HG03558 (cell line): ENCODE results near the gene RICTOR.
A peak's percentile ranks its signal among the peaks of the same experiment; 100 is the strongest.

Experiments used
- ATAC-seq: cut with Tn5 transposase; IDR thresholded peaks from one replicate; pipeline ENCODE4 v1.9.1; 2021; ENCODE audit warnings: moderate number of reproducible peaks; ENCODE audit not compliant: unreplicated experiment; ENCODE audit errors: extremely low read depth

RICTOR gene, protein sequence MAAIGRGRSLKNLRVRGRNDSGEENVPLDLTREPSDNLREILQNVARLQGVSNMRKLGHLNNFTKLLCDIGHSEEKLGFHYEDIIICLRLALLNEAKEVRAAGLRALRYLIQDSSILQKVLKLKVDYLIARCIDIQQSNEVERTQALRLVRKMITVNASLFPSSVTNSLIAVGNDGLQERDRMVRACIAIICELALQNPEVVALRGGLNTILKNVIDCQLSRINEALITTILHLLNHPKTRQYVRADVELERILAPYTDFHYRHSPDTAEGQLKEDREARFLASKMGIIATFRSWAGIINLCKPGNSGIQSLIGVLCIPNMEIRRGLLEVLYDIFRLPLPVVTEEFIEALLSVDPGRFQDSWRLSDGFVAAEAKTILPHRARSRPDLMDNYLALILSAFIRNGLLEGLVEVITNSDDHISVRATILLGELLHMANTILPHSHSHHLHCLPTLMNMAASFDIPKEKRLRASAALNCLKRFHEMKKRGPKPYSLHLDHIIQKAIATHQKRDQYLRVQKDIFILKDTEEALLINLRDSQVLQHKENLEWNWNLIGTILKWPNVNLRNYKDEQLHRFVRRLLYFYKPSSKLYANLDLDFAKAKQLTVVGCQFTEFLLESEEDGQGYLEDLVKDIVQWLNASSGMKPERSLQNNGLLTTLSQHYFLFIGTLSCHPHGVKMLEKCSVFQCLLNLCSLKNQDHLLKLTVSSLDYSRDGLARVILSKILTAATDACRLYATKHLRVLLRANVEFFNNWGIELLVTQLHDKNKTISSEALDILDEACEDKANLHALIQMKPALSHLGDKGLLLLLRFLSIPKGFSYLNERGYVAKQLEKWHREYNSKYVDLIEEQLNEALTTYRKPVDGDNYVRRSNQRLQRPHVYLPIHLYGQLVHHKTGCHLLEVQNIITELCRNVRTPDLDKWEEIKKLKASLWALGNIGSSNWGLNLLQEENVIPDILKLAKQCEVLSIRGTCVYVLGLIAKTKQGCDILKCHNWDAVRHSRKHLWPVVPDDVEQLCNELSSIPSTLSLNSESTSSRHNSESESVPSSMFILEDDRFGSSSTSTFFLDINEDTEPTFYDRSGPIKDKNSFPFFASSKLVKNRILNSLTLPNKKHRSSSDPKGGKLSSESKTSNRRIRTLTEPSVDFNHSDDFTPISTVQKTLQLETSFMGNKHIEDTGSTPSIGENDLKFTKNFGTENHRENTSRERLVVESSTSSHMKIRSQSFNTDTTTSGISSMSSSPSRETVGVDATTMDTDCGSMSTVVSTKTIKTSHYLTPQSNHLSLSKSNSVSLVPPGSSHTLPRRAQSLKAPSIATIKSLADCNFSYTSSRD (N-terminal part only)

DNA sequence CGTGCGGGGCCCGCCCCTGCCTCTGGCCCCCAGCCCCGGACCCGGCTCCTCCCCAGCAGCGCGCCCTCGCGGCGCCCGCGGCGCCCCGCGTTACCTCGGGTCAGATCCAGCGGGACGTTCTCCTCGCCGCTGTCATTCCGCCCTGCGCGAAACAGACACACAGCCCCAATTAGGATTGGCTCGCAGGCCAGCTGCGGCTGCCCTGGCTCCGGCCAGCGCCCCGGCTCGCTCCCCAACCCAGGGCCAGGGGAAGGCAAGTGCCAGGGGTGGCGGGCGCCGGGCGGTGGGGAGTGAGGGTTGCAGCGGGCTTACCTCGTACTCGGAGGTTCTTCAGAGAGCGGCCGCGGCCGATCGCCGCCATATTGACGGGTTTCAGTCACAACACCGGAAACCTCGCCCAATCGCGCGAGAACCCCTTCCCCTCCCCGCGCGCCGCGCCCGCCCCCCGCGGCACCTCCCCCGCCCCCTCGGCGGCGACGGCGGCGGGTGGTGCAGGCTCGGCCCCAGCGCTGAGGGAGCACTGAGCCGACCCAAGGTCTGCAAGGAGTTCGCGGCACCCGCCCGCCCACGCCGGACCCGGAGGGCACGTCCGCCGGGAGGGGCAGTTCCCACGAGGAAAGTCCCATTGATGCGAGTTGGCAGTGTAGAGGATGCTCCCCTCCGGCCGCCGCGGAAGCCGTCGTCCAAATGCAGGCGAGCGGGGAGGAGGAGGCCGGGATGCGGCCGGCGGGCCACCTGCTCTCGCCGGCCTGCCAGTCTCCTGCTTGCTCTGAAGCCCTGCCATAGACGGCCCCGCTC is at the start of gene RICTOR:
TSS of gene RICTOR (minus strand) at position 383 of the 798 bp plus-strand sequence. CDS start at position 361, 22 bp downstream.
- ATAC-seq = peak; percentile 44

DNA sequence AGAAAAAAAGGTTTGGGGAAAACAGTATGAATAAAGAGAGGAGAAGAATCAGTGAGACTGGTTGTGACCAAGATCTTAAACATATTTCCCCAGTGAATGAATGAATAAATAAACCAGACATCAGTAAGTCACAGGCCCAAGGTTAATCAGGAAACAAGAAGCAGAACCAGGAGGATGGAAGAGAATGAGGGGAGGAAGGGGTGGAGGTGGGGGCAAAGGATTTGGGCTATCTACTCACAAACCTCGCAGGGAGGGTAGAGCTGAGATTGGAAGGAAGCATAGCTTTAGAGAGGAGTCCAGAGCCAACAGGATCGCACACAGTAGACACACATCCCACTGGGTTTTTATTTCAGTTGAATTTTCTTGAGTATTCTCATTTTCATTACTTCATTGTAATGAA is 47.7 kb upstream of the RICTOR start:
- no peak for ATAC-seq

DNA sequence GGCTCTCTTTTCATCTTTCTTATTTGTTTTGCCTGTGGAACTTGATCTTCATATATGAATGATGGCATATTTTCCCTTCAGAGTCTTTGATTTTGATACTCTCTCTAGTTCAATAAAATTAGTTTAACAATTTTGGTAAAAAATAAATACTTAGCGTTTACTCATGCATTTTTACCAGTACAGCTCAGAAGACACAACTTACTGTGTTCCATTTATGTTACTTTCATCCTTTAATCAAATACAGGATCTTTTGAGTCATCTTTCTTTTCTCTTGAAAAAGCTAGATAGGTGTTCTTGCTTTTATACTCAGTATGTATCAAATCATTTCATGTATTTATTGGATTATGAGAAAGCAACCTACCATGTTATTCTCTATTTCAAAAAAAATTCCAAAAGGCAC is 47.1 kb upstream of the RICTOR start:
- ATAC-seq = no peak

DNA sequence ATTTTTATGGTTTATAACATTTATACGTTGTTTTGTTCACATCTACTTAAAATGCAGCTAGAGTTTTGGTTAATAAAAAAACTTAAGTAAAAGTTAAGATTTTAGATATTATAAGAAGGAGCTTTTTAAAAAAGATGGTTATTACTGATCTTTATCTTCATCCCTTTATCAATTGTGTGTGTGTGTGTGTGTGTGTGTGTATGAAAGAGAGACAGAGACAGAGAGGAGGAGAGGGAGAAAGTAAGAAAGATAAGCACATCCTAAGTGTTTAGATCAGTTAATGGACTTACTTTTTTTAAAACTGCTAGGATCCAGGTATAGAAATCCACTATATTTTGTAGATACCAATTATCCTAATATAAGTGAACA is 45.8 kb upstream of the RICTOR start:
- no peak for ATAC-seq

DNA sequence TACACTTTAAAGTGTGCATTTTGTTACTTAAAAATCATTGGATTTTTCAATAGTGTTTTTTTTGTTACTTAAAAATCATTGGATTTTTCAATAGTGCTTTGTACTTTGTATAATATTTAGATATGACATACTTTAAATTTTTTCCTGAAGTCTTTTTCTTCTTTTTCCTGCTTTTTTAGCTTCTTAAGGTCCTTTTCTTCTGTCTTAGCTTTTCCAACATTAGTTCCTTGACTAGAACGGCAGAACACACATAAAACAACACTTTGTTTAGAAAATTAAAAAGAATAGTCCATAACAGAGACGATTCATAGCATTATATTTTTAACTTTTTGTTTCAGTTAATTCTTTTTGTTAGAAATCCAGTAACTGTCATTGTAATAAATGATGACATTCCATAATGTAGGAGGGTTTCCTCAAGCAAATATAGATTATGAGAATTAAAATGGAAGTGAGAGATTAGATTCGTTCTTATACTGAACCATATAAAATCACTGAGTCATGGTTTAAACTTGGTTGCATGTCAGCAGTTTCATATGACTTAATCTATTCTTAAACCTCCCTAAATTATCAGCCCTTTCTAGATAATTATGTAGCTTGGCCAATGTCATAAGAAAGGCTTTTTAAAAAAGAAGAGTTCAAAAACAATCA is 45.3 kb upstream of the RICTOR start:
- no peak for ATAC-seq

DNA sequence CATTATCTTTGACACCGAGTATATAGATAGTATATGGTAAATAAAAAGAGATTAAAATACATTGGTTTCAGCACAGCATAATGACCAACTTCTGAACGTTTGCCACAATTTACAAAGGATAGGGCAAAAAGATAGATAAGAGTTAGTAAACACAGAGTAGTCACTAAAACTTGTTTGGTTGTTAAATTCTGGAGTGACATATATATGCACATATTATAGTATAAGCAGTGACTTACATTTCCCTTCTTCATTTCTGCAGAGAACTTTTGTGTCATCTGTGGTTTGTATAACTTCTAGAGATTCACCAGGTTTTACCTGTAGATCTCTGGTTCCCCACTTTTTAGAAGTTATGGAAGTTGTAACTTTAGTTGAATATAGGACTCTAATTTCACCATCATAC is 44.4 kb upstream of the RICTOR start:
- no peak for ATAC-seq

DNA sequence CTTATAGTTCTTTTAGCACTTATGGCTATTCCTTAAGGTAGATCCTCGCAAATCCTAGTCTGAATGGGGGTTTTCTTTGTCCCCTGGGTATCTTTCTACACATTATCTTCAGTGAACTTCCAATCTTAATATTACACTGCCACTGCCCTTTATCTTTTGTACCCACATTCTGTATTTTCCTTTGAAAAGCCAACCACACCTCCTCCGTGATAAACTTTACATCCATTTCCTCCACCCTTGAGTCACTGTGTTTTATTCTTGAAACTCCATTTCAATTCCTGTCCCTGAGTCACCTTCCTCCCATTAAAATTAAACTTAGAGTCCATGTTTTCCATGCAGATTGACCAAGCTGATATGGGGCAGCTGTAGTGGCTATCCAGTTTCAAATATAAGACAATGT is 43.2 kb upstream of the RICTOR start:
- no peak for ATAC-seq

DNA sequence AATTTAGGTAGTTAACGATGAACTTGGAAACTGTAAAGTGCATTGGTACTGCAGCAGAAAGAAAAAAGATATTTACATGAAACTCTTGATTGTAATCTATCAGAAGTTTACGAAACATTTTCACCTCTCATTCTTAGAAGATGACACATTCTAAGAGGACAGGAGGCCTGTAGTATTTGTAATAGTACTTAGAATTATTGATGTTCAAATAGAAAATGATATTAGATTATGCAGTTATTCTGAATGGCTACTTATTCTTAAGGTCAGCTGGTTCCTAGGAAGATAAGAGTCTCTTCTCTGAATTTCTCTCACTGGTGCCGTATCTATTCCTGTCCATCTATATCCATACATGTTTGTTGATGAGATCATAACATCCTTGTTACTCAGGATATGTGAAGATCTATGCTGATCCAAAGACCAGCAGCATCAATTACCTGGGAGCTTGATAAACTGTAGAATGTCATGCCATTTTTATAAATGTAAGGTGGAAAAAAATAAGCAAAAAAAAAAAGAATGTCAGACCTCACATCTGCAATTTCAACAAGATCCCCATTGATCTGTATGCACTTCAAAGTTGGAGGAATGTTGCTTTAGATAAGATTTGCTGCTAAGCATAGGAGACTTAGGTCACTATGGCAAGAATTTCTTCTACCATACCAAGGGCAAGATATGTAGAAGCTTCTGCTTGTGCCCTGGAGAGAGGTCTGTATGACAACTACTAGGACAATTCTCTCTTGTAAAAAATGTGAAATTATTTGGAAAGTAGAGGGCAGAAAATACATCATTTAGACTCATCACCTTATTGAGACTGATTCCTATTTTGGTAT is 42.4 kb upstream of the RICTOR start:
- ATAC-seq = no peak

DNA sequence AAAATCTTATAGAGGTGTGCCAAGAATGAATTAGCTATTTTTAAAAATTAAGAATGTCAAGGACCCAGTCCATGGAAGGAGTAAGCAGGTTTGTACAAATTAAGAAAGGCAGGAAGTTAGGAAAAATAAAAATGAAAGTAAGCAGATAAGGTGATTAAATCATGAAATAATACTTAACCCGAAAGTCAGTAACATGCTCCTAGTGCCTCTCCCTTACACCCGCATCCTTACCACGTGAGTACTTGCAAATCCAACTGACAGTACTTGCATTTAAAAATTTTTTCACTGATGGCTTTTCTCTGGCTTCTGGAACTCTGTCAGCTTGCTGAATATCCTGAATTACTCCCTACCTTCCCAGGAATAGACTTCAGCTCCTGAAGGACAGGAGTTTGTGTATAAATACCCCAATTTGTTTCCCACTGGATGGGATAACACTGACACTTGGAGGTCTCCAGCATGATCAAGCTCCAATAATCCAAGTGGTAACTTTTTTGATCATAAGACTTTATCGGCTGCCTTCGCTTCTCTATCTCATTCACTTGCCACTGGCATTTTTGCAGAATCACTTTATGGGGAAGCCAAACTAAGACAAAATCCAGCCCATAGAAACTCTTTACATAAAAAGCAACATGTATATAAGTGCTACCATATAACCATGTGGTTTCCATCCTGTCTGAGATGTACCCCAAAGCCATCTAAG is 41.6 kb upstream of the RICTOR start:
- no peak for ATAC-seq

DNA sequence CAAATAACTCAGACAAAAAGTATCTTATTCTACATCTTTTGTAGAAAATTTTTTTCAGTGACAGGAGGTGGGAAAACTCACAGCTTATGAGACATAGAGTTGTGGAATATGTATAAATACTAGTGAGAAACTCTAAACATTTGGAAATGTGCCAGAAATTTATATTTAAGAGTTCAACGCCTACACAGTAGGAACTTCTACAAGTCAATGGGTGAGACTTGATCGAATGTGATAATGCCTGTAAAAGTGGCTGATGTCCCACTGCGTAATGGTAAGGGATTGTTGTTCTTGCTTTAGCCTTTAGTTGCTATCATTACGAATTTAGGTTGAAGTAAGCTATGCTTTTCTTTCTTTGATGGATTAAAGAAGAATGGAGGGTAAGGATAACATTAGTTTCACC is 40.0 kb upstream of the RICTOR start:
- ATAC-seq = no peak

DNA sequence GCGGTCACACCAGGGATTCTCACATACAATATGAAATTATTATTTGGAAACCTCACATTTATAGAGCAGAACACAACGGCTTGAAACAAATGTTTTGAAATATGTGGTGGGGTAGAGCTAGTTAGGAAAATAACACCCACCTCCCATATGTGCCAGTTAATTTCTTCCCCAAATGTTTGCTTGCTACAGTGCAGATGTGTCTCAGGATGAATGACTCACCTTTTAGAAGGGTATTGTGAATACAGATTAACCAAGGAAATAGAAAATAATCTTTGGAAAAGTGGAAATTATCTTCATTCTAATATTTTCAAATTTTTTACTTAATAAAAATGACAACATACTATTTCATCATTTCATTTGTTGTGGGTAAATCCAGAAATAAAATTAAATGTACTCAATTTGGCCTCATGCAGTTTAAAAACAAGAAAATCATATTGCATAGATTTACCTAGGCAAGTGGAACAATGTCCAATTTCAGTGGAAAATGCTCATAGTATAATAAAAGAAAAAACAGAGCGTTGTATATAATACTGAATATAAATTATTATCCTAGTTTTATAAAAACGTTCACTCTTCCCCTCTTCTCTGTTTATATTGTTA is 39.3 kb upstream of the RICTOR start:
- ATAC-seq = no peak

DNA sequence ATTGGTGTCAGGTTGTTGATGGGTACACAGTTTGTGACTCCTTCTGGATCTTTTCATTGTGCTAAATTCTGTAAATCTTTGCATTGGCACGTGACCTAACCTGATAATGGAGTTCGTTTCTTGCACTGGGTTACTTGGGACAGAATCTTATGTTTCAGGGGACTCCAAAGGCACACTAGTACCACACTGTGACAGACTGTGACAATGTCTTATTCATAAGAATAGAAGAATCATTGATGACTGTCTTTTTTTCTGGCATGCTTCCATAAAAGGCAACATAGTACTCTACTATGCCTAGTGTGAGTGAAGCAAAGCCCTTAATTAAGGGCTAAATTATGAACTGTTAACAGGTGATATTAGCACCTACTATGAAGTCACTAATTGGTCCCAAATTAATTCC is 35.4 kb upstream of the RICTOR start:
- ATAC-seq = no peak

DNA sequence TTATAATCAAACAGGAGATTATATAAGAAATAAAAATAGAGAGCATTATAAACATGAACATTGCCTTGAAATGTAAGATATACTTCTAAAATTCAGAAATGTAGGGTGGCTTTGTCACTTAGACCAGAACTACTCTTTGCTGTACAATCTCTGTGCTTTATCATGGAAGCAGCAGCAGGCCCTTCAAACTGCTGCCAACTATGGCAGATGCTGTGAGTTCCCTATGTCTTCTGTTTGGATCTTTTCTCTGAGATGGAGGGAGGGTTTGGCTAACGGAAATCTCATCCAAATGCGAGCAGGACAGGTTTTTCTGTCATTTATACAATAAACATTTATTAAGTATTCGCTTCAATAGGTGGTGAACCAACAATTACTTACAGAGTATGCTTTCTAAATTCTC is 34.8 kb upstream of the RICTOR start:
- ATAC-seq = no peak

DNA sequence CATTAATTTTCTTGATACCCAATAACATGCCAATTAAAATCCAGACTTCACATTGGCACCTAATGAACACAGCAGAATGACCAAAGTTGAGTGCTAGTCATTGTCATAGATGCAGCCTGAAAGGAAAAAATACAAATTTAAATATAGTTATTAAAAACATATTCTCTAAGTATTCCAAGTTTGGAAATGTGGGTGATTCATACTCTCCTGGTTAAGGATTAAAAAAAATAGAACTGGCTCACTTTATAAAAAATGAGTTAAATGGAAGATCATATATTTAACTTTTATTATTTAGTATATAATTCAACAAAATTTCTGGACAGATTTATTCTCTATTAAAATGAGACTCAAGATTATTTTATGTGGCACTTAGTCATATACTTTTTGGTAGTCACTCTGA is 33.2 kb upstream of the RICTOR start:
- no peak for ATAC-seq

DNA sequence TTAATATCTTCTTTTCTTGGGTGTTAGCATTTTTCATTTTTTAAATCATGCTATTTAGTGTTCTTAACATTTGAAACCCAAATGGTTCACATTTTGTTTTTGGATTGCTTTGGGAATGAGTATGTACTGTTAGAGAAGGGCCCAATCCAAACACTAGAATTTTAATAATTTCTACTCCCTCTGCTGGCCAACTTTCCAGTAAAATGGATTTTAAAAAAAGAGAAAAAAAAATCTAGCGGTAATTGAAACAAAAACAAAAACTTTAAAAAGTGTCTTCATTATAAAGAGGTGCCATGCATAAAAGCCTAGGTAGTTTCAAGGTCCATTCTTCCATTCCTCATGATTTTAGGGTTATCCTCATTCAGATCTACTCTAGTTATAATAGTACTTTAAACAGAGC is 32.1 kb upstream of the RICTOR start:
- ATAC-seq = no peak

DNA sequence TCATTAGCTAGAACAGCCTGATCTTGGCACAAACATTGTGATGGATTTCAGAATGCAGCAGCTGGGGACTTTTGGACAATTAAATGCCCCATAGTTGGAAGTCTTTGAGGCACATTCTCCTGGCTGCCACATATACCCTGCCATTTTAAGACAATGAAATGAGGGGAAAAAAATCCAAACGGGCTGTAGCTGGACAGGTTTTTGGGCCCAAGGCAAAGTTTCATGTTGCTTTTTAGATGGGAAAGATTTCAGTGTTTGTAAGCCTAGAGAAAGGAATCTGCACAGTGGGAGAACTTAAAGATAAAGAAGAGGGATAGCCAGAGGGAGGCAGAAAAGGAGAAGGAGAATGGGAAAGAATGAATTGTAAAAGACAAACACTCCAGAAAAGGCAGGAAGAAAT is 30.0 kb upstream of the RICTOR start:
- no peak for ATAC-seq

DNA sequence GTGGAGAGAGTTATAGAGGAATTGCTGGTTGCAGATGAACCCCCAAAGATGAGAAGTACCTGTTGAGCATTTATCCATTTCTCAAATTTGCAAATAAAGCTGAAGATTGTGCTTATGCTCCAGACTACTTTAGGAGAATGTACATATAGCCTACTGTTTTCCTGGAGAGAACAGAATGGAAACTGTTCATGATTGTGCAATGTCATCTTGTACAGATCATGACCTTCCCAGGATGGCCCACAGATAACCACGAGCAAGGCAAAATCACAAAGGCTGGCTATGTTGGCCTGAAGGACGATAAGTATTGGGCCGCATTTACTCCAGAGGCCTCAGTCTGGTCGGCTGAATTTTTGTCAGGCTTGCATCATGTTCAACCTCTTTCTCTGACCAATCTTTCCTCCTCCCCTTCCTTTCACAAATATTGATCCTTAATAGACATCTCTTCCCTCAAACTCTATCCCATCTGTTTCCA is 28.5 kb upstream of the RICTOR start:
- ATAC-seq = no peak
